Right lobe of liver (tissue), 6 donors: ENCODE data around the gene HS3ST1. TPM values are rescaled to one million over a fixed set of nuclear protein-coding genes. Genes with fewer than 3 reads are reported as not detected.
"Not testable (repeated sequence)": the region's sequence is repeated elsewhere in the genome, so short reads cannot be mapped to it uniquely, and the experiment has no call there.

Experiments
- ATAC-seq, 4 donors: fragments of 200-7000 bp; cut with Tn5 transposase; one replicate each; pipeline ENCODE4 v1.9.1; 2020; ENCODE audit warnings: mild to moderate bottlenecking in 4 of 4, moderate library complexity in 4 of 4
- DNase-seq, 3 donors: peaks; one replicate each; pipeline ENCODE4 v3.0.0-alpha.2; 2020
- H3K27ac ChIP-seq, 3 donors: fragments of 200-600 bp; one replicate each; pipeline ENCODE4 v1.8.0; 2022
- H3K27me3 ChIP-seq, 2 donors: fragments of 200-600 bp; one replicate each; pipeline ENCODE4 v1.8.0; 2022
- H3K36me3 ChIP-seq, 4 donors: fragments of 200-600 bp; sonication (generic) in 1 of 4; one replicate each; pipeline versions ENCODE4 v1.5.1 to v1.8.0; 2017 to 2022; ENCODE audit warnings: control low read depth in 1 of 4
- H3K4me1 ChIP-seq, 4 donors: fragments of 200-600 bp; sonication (generic) in 1 of 4; one replicate each; pipeline versions ENCODE4 v1.5.1 to v1.8.0; 2017 to 2022; ENCODE audit warnings: control low read depth in 1 of 4
- H3K4me3 ChIP-seq, 3 donors: fragments of 200-600 bp; one replicate each; pipeline ENCODE4 v1.8.0; 2022
- H3K9me3 ChIP-seq, 4 donors: fragments of 200-600 bp; sonication (generic) in 1 of 4; one replicate each; pipeline versions ENCODE4 v1.5.1 to v1.8.0; 2017 to 2022; ENCODE audit warnings: control low read depth in 1 of 4
- CTCF ChIP-seq, 4 donors: fragments of 200-600 bp in 3 of 4; fragments of 450-650 bp in 1 of 4; IDR thresholded peaks; one replicate each; pipeline versions ENCODE4 v1.5.1 to v1.8.0; 2016 to 2022; ENCODE audit warnings: antibody characterized with exemption in 4 of 4, mild to moderate bottlenecking in 2 of 4
- POLR2A ChIP-seq: fragments of 450-650 bp; IDR thresholded peaks from one replicate; pipeline ENCODE4 v1.6.1; 2017; ENCODE audit warnings: antibody characterized with exemption, mild to moderate bottlenecking
- WGBS: methylation state at CpG from one replicate; pipeline ENCODE4 v1.1.6; 2018; ENCODE audit warnings: low coverage, low lambda C conversion rate; ENCODE audit not compliant: insufficient coverage; ENCODE audit errors: missing lambda C conversion rate; 5-methylcytosine and 5-hydroxymethylcytosine counted together
- intact Hi-C, 2 donors: fragments of 100-400 bp; cut with DNase I; formaldehyde crosslinking; loops; one replicate each; pipeline versions ENCODE4 v1.11.2 to v1.14.1; 2022
- total RNA-seq, 6 experiments: library from RNA; depleted of rRNA in 2 of 6; stranded (reverse); fragments of >200 nt in 2 of 6; fragmentation: NEBNext Ultra II Directional in 3 of 6; extraction: Animal tissue kit (Norgen Biotek cat#: 25700) in 3 of 6; gene quantifications; one replicate each; pipeline versions ENCODE4 v1.1.0 to v1.2.4, GENCODE V29; 2016 to 2023
- donor health status: DM: no; HTN: yes; CAD: no.
- donor health status: DM: no; HTN: no; CAD: no.
- donor health status: DM: no; HTN: no; CAD: no.
- donor health status: DM: no; HTN: yes; CAD: no.
- donor health status: DM: no; HTN: yes; CAD: no.

The HS3ST1 gene
- total RNA-seq, 6 experiments from 2014 or later = 0.11 to 1.2 (median 0.25) TPM

DNA sequence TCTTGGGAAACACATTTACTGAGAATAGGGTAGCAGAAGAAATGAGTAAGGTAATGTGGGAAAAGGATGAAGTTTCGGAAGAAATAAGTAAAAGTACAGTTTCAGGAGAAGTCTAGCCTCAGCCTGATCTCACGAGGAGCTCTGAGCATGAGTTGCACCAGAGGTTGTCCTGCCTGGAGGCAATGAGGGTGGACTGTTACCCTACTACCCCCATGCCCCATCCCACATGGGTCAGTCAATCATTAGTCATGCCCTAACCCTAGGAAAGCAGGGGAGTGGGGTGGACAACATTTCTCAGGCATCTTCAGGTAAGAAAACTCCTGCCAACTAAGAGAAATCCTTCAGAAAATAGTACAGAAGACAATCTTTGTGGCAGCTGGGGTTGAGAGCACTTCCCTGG is 35.1 kb downstream of the HS3ST1 start:
- Histone ChIP-seq H3K27ac (no peak overlapping the region), H3K36me3 (no peaks in the 10 kb centered on the region), H3K27me3 (no peaks in the 10 kb centered on the region), H3K4me3 (no peak overlapping the region), H3K4me1 (no peaks in the 10 kb centered on the region), H3K9me3 (no peaks in the 10 kb centered on the region)
- 58% methylated on average over 2 of the region's 2 CpGs for WGBS
- TF ChIP-seq CTCF (IDR thresholded peaks at IDR 0.05) (no peak), POLR2A (no peak)
- DNase-seq (no peak), ATAC-seq (no peak)
- intact Hi-C loops = no loop called here

DNA sequence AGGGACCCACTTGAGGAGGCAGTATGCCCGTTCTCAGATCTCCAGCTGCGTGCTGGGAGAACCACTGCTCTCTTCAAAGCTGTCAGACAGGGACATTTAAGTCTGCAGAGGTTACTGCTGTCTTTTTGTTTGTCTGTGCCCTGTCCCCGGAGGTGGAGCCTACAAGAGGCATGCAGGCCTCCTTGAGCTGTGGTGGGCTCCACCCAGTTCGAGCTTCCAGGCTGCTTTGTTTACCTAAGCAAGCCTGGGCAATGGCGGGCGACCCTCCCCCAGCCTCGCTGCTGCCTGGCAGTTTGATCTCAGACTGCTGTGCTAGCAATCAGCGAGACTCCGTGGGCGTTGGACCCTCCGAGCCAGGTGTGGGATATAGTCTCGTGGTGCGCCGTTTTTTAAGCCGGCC is 44.6 kb downstream of the HS3ST1 start:
- H3K4me3 ChIP-seq, intact Hi-C loops, ATAC-seq, H3K27me3 ChIP-seq, H3K4me1 ChIP-seq, H3K9me3 ChIP-seq, H3K27ac ChIP-seq, H3K36me3 ChIP-seq, DNase-seq: not testable (repeated sequence)
- 10% methylated on average over 2 of the region's 15 CpGs for WGBS

DNA sequence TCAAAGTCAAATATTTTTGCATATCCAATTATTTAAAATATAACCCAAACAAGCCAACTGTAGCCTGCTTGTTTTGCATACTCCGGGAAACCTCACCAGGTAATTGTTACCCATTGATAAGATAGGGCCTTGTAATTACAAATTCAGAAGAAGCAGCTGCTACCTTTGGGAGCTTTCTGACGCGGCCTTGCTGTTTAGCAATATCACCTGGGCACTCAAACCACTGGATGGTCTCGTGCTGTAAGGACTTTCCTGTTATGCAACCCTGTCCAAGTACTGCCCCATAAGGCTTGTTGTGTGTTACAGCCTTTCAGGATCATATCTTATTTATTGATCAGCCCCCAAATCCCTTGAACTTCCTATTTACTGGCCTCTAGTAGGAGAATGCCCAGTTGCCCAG is 52.1 kb downstream of the HS3ST1 start:
- no peaks in the 10 kb centered on the region for H3K9me3 ChIP-seq
- WGBS = 16% methylated on average over 3 of the region's 4 CpGs
- no peak for TF ChIP-seq CTCF (IDR thresholded peaks at IDR 0.05)
- TF ChIP-seq POLR2A = no peak

GRCh38 chr4:11376146-11376545 is 52.5 kb downstream of the HS3ST1 start:
- no peaks in the 10 kb centered on the region for H3K36me3 ChIP-seq
- H3K9me3 ChIP-seq = no peaks in the 10 kb centered on the region
- no peak overlapping the region for H3K27ac ChIP-seq
- no peak for TF ChIP-seq CTCF (IDR thresholded peaks at IDR 0.05)
- no peak for TF ChIP-seq POLR2A
- no peaks in the 10 kb centered on the region for H3K27me3 ChIP-seq
- 62% methylated on average over 7 of the region's 7 CpGs for WGBS
- no peaks in the 10 kb centered on the region for H3K4me1 ChIP-seq
- no peak for DNase-seq
- no peak overlapping the region for H3K4me3 ChIP-seq
- no peak for ATAC-seq
- intact Hi-C loops = no loop called here

More for the DNA sequence above, 52.1 kb downstream of the HS3ST1 start:
- DNase-seq = no peak
- no peaks in the 10 kb centered on the region for H3K4me1 ChIP-seq
- intact Hi-C loops = no loop called here
- H3K27ac ChIP-seq = no peak overlapping the region
- ATAC-seq = no peak
- H3K4me3 ChIP-seq = no peak overlapping the region
- H3K36me3 ChIP-seq = no peaks in the 10 kb centered on the region
- no peaks in the 10 kb centered on the region for H3K27me3 ChIP-seq

GRCh38 chr4:11368701-11369115 is 60.0 kb downstream of the HS3ST1 start:
- ATAC-seq (peak in 3 of 4 donors; percentile 19 to 45 (median 41)), DNase-seq (peak in 2 of 3 donors; percentile 17 to 52)
- WGBS = 38% methylated on average over 7 of the region's 53 CpGs
- Histone ChIP-seq H3K4me3 (no peak overlapping the region), H3K27ac (no peak overlapping the region), H3K9me3 (no peaks in the 10 kb centered on the region), H3K27me3 (no peaks in the 10 kb centered on the region), H3K36me3 (no peaks in the 10 kb centered on the region), H3K4me1 (no peaks in the 10 kb centered on the region)
- no peak for TF ChIP-seq CTCF (IDR thresholded peaks at IDR 0.05)
- TF ChIP-seq POLR2A = no peak
- intact Hi-C loops = no loop called here
